ENCODE measurements around the gene NCKAP5L.
"Not testable (repeated sequence)": the region's sequence is repeated elsewhere in the genome, so short reads cannot be mapped to it uniquely, and the experiment has no call there.

NCKAP5L gene

DNA sequence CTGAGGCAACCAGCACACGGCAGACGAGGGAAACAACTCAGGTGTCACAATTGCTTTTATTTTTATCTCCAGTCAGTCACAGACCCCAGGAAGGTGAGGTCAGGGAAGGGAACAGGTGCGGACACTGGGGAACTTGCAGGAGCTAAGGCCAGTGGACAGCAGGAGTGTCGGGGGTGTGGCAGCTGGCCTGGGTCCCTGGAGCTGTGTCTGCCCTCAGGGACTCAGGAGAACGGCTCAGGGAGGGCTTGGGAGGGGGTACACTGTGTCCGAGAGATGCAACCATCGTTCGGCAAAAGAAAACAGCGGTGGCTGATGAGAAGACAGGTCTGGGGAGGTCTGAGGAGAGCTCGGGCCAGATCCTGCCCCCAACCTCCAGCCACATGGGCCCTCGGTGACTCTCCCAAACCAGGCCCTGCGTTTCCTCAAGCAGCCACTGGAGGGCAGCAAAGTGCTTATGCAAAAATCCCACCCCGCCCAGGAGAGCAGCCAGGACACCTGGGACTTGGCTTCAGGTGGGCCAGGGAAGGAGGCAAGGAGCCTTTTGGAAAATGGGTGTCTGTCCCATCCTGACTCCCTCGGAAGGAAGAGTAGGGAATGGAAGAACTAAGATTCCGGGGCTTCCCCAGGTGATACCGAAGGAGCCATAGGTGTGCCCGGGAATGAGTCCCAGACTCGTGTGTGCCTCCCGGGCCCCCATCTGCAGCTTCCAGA lies 38.8 kb upstream of the NCKAP5L start:
- peak; percentile 36 to 55 for DNase-seq (ENCODE audit: extremely low read depth in 1 of 2, low read depth in 1 of 2)

DNA sequence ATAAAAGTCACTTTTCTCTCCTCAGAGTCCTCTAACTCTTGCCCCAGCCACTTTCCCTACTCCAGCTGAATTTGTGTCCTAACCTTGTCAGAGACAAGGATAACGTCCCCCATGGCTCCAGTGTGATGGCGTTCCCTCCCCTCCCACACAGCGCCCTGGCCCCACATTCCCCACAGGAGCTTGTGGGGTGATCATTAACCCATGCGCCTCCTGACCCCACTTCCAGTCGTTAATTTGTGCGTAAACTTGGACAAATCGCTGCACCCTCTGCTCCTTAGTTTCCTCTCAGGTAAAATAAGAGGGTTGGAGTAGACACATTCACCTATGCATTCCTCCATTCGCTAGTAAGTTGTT lies 37.5 kb upstream of the NCKAP5L start:
- no peak for DNase-seq (ENCODE audit: extremely low read depth in 1 of 2, low read depth in 1 of 2)

DNA sequence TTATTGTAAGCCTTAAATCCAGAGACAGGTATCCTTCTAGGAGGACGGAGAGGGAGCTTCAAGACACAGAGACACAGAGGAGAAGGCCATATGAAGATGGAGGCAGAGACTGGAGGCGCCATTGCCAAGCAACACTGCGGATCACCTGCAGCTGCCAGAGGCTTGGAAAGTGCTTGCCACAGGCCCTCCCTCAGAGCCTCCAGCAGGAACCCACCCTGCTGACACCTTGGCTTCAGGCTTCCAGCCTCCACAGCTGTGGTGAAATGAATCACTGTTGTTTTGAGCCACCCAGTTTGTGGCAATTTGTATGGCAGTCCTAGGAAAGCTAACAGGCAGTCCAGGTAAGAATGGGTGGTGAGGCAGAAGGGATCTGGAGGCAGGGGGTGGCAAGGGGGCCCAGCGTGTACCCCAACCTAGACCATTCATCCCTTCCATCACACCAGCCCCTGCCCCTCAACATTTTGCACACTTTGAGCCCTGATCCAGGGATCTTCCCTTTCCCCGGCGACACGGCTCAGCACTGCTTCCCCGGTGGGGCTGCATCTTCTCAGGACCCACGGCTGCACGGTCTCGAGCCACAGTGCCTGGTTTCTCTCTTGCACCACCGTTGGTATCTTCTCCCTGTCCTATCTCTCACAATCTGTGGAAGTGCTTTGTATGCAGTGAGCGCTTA lies 37.0 kb upstream of the NCKAP5L start:
- DNase-seq (ENCODE audit: extremely low read depth in 1 of 2, low read depth in 1 of 2): no peak

DNA sequence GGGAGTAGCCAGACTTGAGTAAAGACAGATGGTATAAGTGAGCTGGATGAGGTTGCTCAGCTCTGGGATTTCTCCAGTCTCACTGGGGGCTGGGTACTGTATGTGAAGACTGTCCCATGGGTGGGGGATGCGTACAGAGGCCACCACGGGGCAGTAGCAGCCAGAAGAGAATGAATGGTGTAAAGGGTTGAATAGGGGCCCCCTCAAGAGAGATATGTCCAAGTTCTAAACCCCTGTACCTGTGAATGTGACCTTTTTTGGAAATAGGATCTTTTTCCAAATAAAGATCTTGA lies 36.5 kb upstream of the NCKAP5L start:
- DNase-seq (ENCODE audit: extremely low read depth in 1 of 2, low read depth in 1 of 2): no peak

DNA sequence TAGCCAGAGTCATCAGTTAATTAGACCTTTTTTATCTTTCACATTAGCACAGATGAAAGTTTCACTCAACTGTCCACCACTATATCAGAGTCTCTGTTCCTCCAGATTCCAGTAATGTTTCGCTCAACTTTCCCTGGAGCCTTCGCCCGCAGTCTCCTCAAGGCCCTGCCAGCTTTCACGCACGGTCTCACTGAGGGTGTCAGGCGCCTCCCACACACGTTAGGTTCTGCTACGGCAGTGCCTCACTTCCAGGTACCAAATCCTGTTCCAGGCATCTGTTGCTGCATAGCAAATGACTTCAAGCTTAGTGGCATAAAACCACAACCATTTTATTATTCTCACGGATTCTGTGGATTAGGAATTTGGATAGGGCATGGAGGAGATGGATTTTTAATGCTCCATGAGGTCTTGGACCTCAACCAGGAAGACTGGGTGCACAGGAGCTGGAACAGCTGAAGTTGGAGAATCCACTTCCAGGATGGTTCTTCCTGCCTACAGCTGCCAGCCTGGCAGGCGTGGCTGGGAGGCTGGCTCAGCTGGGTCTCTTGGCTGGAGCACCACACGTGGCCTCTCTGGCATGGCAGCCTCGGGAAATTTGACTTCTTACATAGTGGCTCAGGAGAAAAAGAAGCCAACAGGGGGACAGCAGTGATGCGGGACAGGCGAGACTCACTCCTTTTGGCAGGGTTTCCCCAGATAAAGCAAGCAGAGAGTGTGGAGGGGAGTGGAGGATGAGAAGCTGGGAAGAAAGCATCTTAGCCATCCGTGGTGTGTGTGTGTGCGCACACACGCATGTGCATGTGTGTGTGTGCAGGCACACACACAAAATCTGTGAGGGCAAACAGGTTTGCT lies 36.0 kb upstream of the NCKAP5L start:
- no peak for DNase-seq (ENCODE audit: extremely low read depth in 1 of 2, low read depth in 1 of 2)

DNA sequence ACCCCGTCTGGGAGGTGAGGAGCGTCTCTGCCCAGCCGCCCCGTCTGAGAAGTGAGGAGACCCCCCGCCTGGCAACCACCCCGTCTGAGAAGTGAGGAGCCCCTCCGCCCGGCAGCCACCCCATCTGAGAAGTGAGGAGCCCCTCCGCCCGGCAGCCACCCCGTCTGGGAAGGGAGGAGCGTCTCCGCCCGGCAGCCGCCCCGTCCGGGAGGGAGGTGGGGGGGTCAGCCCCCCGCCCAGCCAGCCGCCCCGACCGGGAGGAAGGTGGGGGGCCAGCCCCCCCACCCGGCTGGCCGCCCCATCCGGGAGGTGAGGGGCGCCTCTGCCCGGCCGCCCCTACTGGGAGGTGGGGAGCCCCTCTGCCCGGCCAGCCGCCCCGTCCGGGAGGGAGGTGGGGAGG lies 32.7 kb upstream of the NCKAP5L start:
- DNase-seq (ENCODE audit: extremely low read depth in 1 of 2, low read depth in 1 of 2): not testable (repeated sequence)

DNA sequence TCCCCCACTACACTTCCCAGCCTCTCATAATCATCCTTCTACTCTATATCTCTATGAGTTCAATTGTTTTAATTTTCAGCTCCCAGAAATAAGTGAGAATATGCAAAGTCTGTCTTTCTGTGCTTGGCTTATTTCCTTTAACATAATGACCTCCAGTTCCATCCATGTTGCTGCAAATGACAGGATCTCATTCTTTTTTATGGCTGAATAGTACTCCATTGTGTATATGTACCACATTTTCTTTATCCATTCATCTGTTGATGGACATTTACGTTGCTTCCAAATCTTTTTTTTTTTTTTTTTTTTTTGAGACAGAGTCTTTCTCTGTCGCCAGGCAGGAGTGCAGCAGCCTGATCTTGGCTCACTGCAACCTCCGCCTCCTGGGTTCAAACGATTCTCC lies 27.7 kb upstream of the NCKAP5L start:
- not testable (repeated sequence) for DNase-seq (ENCODE audit: extremely low read depth in 1 of 2, low read depth in 1 of 2)

DNA sequence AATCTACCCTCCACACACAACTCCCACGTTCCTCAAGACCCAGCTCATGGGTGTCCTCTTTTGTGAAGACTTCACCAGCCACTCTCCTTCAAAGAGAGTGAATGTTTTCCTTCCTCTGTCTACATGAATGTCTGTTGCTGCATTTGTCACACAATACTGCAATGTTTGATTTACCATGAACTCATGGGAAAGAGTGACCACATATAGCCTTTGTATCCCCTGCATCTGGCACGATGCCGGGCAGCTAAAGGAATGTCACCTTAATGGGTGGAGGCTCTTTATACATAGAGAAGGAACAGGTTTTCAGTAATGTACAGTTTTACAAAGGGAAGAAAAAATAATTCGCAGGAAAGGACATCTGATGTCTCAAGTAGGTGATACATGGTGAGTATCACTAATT lies 26.8 kb upstream of the NCKAP5L start:
- no peak for DNase-seq (ENCODE audit: extremely low read depth in 1 of 2, low read depth in 1 of 2)

DNA sequence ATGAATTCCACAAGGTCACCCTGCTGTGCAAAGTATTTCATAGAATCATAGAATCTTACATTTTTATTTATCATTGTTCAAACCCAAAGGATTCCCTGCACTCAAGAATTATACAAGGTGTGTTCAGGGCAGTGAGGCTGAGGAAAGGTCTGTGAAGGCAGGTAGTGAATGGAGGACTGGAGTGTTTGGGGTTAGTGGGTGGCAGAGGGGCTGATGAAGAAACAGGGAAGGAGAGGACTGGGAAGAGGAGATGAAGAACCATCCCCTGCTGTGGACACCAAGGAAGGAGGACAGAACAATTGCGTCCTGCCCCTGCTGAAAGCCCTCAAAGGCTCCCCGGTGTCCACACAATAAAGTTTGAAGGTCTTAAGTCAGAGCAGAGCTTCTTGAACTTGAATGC lies 25.5 kb upstream of the NCKAP5L start:
- no peak for DNase-seq (ENCODE audit: extremely low read depth in 1 of 2, low read depth in 1 of 2)

DNA sequence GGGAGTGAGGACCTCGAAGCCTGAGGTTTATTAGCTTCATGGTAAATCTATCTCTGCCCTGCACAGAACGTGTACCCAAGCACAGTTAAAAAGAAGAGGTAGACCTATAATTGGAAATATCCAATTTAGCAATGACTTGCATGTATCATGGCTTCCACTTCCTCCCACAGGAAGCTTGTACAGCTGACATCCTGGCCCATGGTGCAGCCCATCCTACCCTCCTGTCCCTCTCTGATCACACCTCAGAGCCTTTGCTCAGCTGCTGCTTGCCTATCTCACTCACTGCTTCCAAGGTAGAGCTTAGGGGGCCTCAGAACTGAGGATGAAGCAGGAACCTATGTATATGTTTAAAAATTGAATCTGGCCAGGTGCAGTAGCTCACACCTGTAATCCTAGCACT lies 18.9 kb upstream of the NCKAP5L start:
- no peak for DNase-seq (ENCODE audit: extremely low read depth in 1 of 2, low read depth in 1 of 2)

DNA sequence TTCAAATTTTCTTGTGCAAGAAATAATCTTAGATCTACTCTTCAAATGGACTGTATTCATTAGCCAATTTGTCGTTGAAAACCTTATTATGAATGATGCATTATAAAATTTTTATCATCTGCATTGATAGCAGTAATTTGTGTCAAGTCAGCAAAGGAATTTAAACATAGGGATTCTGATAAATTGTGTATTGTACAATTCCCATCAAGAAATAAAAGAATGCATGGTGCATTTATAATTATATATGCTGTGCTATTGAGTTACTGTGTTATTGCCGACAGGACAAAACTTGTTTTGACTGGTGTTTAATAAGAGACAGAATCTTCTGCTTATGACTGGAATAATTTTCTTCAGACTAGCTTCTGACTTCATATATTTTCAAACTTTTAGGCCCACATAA lies 17.8 kb upstream of the NCKAP5L start:
- DNase-seq (ENCODE audit: extremely low read depth in 1 of 2, low read depth in 1 of 2): no peak

DNA sequence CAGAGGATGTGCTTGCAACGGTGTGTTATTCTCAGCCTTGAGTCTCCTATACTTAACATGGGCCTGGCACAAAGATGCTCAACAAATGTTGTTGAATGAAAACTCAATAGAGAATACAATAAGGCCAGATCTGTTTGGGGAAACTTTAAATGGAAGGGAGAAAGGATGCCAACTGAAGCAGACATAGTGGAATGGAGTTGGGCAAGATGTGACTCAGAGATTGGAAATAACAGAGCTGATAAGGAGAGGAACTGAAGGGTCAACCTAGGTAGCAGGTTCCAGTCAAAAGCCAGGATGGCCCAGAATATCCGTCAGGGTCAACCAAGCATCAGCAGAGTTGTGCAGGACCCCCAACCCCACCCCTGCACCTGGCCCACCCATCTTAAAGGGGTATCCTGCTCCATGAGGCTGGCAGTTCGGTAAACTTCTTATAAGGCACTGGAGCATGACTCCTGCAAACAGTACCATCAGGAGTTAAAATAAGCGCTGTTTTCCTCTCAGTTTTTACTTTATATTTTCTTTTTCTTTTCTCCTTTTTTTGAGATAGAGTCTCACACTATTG lies 15.7 kb upstream of the NCKAP5L start:
- no peak for DNase-seq (ENCODE audit: extremely low read depth in 1 of 2, low read depth in 1 of 2)

DNA sequence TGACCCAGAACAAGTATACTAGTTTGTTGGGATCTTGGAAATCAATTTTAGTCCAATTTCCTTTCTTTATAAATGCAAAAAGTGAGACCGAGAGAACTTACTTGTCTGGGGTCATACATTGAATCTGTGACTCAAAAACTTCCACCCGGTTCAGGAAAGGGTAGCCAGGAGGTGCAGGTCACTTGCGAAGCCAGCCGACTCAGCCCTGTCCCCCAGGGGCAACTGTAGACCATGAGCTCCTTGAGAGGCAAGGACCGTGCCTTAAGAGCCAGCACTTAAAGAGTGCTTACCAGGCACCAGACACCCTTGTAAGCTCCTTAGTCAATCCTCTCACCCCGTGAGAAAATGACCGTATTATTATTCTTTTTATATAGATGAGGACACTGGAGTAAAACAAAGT lies 15.2 kb upstream of the NCKAP5L start:
- no peak for DNase-seq (ENCODE audit: extremely low read depth in 1 of 2, low read depth in 1 of 2)

DNA sequence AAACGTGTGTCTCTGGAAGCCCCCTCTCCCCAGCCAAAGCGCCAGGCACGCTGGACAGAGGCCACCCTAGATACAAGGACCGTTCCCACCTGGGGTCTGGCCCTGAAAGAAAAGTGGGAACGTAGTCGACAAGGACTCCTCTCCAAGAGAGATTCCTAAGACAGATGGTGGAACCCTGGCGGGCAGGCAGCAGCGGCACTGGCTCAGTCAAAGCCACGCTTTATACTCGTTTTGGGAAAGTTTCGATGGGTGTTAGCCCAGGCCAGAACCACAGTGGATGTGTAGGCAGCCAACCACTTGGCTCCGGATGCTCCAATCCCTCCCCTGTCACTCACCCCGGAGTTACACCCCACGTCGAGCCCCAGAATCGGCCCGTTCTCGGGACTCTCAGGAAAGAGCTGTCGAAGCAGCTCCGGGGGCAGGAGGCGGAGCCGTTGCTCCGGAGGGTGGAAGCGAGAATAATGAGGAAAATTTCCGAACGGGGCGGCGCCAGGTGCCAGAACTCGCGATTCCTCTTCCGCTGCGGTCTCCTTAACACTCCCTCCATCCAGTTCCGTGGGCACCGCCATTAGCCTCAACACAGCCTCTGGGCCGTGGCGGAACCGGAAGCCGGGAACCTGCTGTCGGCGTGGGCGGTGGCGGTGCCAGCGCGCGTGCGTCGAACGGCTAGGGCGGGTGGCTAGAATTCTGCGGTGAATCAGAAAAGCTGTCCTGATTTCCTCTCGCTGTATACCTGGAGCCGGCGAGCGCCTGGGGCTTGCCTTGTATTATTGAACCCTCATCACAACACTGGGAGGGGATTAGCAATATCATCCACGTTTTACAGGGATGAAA lies 14.5 kb upstream of the NCKAP5L start, which contains the start of gene BCDIN3D:
Gene BCDIN3D (minus strand): TSS at position 588 of the 834 bp plus-strand sequence. CDS start 19 bp downstream, at position 569.
- peak; percentile 78 to 86 for DNase-seq (ENCODE audit: extremely low read depth in 1 of 2, low read depth in 1 of 2)

DNA sequence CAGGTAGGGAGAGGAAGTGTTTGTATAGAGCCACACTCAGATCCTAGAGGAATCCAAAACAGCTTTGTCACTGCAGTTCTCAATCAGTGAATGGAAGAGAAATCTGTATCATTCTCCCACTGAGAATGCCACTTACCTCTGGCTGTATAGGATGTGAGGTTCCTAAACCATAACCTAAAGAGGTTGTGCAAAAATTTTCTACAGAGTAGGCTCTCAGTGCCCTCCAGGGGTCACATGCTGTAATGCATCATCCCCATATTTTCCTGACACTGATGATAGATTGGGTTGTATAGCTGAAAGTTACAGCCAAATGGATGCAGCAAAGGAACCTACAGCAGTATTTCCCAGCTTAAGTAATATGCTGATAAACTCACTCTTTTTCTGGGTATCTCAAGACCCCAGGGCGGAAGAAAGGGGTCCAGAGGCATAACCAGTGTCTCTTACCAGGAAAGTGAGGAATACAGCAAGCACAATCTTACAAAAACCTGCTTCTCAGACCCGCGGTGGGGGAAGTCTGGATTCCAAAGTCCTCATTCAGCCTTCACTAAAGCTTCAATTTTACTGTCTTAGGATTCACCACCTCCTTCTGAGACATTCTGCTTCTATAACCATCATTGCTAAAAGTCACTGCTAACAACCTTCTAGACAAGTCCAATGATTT lies 10.9 kb upstream of the NCKAP5L start:
- no peak for DNase-seq (ENCODE audit: extremely low read depth in 1 of 2, low read depth in 1 of 2)

DNA sequence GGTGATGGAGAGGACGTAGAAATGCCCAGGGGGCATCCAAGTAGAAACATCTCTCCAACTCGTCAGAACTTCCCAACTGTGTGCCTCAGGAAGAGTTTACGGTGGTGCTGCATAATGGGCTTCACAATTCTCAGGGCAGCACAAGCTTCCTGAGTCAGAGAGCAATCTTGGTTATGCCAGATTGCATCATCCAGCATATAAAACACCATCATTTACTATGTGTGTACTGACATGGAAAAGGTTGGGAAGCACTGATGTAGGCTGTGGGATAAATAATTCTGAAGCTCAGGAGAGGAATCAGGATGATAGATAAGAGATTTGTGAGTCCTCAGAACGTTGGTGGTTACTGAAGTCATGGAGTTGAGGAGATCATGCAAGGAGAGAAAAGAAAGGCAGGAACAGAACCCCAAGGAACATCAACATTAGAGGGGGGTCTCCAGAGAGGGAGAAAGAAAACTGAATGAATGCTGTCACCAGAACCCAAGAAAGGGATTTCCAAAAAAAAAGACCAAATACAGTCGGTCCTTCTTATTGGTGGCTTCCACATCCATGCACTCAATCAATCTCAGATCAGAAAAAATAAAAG lies 4.7 kb upstream of the NCKAP5L start:
- no peak for DNase-seq (ENCODE audit: extremely low read depth in 1 of 2, low read depth in 1 of 2)

DNA sequence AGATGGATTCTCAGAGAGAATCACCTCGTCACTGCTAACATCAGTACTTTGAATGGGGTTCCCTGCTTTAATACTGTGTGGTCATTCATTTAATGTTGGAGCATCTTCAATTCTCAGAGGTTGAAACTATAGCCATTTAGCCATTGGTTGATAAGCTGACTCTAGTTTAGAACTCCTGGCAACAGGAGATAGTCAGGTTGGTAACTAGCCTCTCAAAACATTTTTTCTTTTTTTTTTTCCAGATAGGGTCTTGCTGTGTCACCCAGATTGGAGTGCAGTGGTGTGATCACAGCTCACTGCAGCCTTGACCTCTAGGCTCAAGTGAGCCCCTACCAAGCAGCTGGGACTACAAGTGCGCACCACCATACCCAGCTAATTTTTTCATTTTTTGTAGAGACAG lies 3.5 kb upstream of the NCKAP5L start:
- DNase-seq (ENCODE audit: extremely low read depth in 1 of 2, low read depth in 1 of 2): no peak

DNA sequence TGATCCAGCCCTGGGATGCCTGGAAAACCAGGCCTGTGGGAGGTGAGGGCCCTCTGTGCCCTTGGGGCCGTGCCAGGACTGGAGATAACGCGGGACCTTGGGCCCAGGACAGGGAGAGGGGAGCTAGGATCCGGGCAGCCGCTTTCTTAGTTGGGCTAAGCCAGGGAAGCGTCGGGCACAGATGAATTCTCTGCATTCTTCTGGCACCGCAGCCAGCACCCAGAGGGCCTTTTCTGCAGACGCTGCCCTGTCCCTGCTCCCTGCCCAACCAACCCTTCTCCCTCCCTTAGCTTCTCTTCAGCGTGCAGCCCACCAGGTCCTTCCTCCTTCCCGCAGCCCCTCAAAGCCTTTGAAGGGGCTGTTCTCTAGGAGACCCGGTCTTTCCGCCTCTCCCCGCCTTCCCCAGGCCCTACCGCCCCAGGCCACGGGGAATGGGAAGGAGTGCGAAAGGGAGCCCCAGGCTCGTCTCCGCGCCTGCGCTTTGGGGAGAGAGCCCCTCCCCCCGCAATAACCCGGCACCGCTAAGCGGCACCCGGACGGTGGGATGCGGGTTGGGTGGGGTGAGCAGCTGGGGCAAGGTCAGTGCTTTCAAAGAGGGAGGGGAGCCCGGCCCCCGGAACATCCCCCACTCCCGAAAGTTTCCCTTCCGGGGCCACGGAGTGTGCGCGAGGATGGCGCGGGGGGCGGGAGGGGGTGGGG lies 663 bp downstream of the NCKAP5L start:
- peak in 1 of 2 donors; percentile 31 for DNase-seq (ENCODE audit: extremely low read depth in 1 of 2, low read depth in 1 of 2)

DNA sequence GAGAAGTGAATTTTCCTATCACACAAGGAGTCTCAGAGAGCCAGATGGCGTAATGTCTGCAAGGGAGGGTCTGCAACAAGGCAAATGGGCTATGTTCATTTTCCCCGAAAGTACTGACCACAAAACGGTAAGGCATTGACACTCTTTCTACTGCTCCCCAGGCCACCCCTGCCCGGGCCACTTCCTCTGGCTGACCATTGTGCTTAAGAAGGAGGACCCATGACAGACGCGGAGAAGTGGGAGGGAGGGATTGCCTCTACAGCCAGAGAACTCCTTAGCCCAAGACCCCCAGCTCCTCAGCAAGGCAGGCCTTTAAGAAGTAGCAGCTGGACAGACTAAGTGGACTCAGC lies 1.2 kb downstream of the NCKAP5L start:
- no peak for DNase-seq (ENCODE audit: extremely low read depth in 1 of 2, low read depth in 1 of 2)

All from activated CD8-positive, alpha-beta memory T cell treated with anti-CD3 and anti-CD28 coated beads for 1 hour (primary cell).